Activated B cell treated with CpG ODN at 0.5 μM for 24 hours (primary cell): Measurements from ENCODE around the gene CD4. TPM values are rescaled to one million over a fixed set of nuclear protein-coding genes. Genes with fewer than 3 reads are reported as not detected.

Experiments used
- ATAC-seq: fragments of 200-7000 bp; cut with Tn5 transposase; one replicate; pipeline ENCODE4 v1.10.0; 2021; ENCODE audit warnings: low read depth, mild to moderate bottlenecking, moderate library complexity
- CTCF ChIA-PET: fragments of 350-600 bp; sonication (Branson Sonifier 250); formaldehyde crosslinking; loops from one replicate; lab custom pipeline; 2021; ENCODE audit warnings: antibody characterized with exemption; lab: Charles Lee
- POLR2A ChIA-PET: fragments of 350-600 bp; sonication (Branson Sonifier 250); formaldehyde crosslinking; loops from one replicate; lab custom pipeline; 2021; ENCODE audit warnings: antibody characterized with exemption; lab: Charles Lee
- DNase-seq: peaks from one replicate; pipeline ENCODE4 v3.0.0; 2022
- H3K27ac Mint-ChIP-seq: one replicate; pipeline ENCODE4 v1.8.0; 2020; ENCODE audit warnings: mixed read lengths
- H3K27me3 Mint-ChIP-seq: one replicate; pipeline ENCODE4 v1.8.0; 2021; ENCODE audit warnings: mixed read lengths
- H3K36me3 Mint-ChIP-seq: one replicate; pipeline ENCODE4 v1.8.0; 2021; ENCODE audit warnings: low read depth, mixed read lengths
- H3K4me1 Mint-ChIP-seq: one replicate; pipeline ENCODE4 v1.8.0; 2021; ENCODE audit warnings: mixed read lengths
- H3K4me3 Mint-ChIP-seq: one replicate; pipeline ENCODE4 v1.8.0; 2020; ENCODE audit warnings: mild to moderate bottlenecking, mixed read lengths
- H3K9me3 Mint-ChIP-seq: one replicate; pipeline ENCODE4 v1.8.0; 2020; ENCODE audit warnings: mixed read lengths
- intact Hi-C: fragments of 100-400 bp; cut with micrococcal nuclease; formaldehyde crosslinking; loops from one replicate; pipeline ENCODE4 v1.15.1; 2024
- total RNA-seq: library from RNA; stranded (reverse); gene quantifications from 2 replicates; pipeline ENCODE4 v1.2.3, GENCODE V29; 2022
- TF ChIP-seq, protein P1 (sequence below): fragments of 200-600 bp; IDR thresholded peaks from one replicate; pipeline ENCODE4 v1.8.0; 2022; ENCODE audit warnings: antibody characterized with exemption, mild to moderate bottlenecking

The CD4 gene
- total RNA-seq, 1 donor from 2014 or later: 0.22 TPM

GRCh38 chr12:6817662-6818157, 28.4 kb downstream of the CD4 start:
- TF ChIP-seq, protein P1, sequence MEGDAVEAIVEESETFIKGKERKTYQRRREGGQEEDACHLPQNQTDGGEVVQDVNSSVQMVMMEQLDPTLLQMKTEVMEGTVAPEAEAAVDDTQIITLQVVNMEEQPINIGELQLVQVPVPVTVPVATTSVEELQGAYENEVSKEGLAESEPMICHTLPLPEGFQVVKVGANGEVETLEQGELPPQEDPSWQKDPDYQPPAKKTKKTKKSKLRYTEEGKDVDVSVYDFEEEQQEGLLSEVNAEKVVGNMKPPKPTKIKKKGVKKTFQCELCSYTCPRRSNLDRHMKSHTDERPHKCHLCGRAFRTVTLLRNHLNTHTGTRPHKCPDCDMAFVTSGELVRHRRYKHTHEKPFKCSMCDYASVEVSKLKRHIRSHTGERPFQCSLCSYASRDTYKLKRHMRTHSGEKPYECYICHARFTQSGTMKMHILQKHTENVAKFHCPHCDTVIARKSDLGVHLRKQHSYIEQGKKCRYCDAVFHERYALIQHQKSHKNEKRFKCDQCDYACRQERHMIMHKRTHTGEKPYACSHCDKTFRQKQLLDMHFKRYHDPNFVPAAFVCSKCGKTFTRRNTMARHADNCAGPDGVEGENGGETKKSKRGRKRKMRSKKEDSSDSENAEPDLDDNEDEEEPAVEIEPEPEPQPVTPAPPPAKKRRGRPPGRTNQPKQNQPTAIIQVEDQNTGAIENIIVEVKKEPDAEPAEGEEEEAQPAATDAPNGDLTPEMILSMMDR: no peak
- Mint-ChIP-seq H3K9me3 (no peaks in the 10 kb centered on the region), H3K36me3 (no peaks in the 10 kb centered on the region), H3K4me3 (no peak overlapping the region), H3K27me3 (peaks cover 20% of the 10 kb centered on the region), H3K27ac (no peak overlapping the region), H3K4me1 (peaks cover 21% of the 10 kb centered on the region)
- ATAC-seq (no peak), DNase-seq (no peak)
- intact Hi-C loops: no loop called here
- CTCF ChIA-PET: no interaction called here
- POLR2A ChIA-PET: no interaction called here

- no peak overlapping the region for H3K27ac Mint-ChIP-seq
- H3K27me3 Mint-ChIP-seq: peaks cover 25% of the 10 kb centered on the region
- H3K4me3 Mint-ChIP-seq: no peak overlapping the region
- TF ChIP-seq, protein P1: no peak
- ATAC-seq (no peak), DNase-seq (no peak)
- no peaks in the 10 kb centered on the region for H3K36me3 Mint-ChIP-seq
- ChIA-PET POLR2A (no interaction called here), CTCF (no interaction called here)
- intact Hi-C loops: no loop called here
- peaks cover 18% of the 10 kb centered on the region for H3K4me1 Mint-ChIP-seq
- H3K9me3 Mint-ChIP-seq: no peaks in the 10 kb centered on the region
These were observed 28.9 kb downstream of the CD4 start for GRCh38 chr12:6818222-6818621.

DNA sequence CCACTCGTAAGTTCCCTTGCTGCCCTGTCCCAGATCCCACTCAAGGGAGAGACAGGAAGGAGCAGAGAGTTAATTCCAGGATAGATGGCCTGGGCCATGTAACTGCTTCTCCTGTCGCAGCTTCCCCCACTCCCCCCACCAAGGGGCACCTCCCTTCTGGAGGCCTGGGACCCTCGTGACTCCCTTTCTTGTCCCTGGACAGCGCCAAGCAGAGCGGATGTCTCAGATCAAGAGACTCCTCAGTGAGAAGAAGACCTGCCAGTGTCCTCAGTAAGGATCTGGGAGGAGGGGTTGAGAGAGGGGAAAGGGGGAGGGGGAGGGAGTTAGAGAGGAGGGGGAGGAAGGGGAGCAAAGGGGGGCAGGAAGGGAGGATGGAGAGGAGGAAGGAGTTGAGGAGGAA, 29.3 kb downstream of the CD4 start:
- intact Hi-C loops: no loop called here
- ATAC-seq (no peak), DNase-seq (no peak)
- ChIA-PET CTCF (no interaction called here), POLR2A (no interaction called here)
- H3K27me3 Mint-ChIP-seq: peaks cover 27% of the 10 kb centered on the region
- H3K4me3 Mint-ChIP-seq: no peak overlapping the region
- TF ChIP-seq, protein P1: no peak
- H3K9me3 Mint-ChIP-seq: no peaks in the 10 kb centered on the region
- no peaks in the 10 kb centered on the region for H3K36me3 Mint-ChIP-seq
- no peak overlapping the region for H3K27ac Mint-ChIP-seq
- H3K4me1 Mint-ChIP-seq: peaks cover 16% of the 10 kb centered on the region

GRCh38 chr12:6819106-6820030, 30.0 kb downstream of the CD4 start:
- CTCF ChIA-PET: no interaction called here
- no peaks in the 10 kb centered on the region for H3K36me3 Mint-ChIP-seq
- peaks cover 31% of the 10 kb centered on the region for H3K27me3 Mint-ChIP-seq
- H3K9me3 Mint-ChIP-seq: no peaks in the 10 kb centered on the region
- ATAC-seq (no peak), DNase-seq (no peak)
- intact Hi-C loops: no loop called here
- H3K27ac Mint-ChIP-seq: no peak overlapping the region
- POLR2A ChIA-PET: no interaction called here
- peaks cover 16% of the 10 kb centered on the region for H3K4me1 Mint-ChIP-seq
- TF ChIP-seq, protein P1: no peak
- H3K4me3 Mint-ChIP-seq: no peak overlapping the region

DNA sequence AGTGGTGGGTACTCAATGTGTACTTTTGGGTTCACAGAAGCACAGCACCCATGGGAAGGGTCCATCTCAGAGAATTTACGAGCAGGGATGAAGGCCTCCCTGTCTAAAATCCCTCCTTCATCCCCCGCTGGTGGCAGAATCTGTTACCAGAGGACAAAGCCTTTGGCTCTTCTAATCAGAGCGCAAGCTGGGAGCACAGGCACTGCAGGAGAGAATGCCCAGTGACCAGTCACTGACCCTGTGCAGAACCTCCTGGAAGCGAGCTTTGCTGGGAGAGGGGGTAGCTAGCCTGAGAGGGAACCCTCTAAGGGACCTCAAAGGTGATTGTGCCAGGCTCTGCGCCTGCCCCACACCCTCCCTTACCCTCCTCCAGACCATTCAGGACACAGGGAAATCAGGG, 30.8 kb downstream of the CD4 start:
- Mint-ChIP-seq H3K27ac (no peak overlapping the region), H3K36me3 (no peaks in the 10 kb centered on the region), H3K9me3 (no peaks in the 10 kb centered on the region), H3K4me3 (no peak overlapping the region), H3K4me1 (peaks cover 16% of the 10 kb centered on the region), H3K27me3 (peaks cover 38% of the 10 kb centered on the region)
- ChIA-PET CTCF (interaction anchor here (0.8 to 1.5 kb wide), 2 partner anchors 13 to 27 kb away, joined by 3 to 4 read pairs; no protein-coding TSS in a partner anchor), POLR2A (interaction anchor here (0.5 kb wide), 1 partner anchor 97 kb away, joined by 15 read pairs; no protein-coding TSS in a partner anchor)
- DNase-seq (no peak), ATAC-seq (no peak)
- TF ChIP-seq, protein P1: no peak
- intact Hi-C loops: no loop called here
